Activated CD4-positive, CD25-positive, alpha-beta regulatory T cell treated with anti-CD3 and anti-CD28 coated beads, Interleukin-2, amount 50 U/mL, for 24 hours (primary cell): ENCODE measurements around the gene SH3GL1.

Source experiments
- ATAC-seq, 2 donors: fragments of 150-1000 bp; cut with Tn5 transposase; one replicate each; pipeline ENCODE4 v1.10.0; 2021; ENCODE audit warnings: mild to moderate bottlenecking in 1 of 2, moderate library complexity in 1 of 2

The SH3GL1 gene

GRCh38 chr19:4431808-4432674 lies 31.7 kb upstream of the SH3GL1 start:
- ATAC-seq = no peak

- ATAC-seq = no peak
These were observed 30.9 kb upstream of the SH3GL1 start for GRCh38 chr19:4431296-4431695.

GRCh38 chr19:4430760-4431159 lies 30.4 kb upstream of the SH3GL1 start:
- ATAC-seq = peak; percentile 48 to 59

GRCh38 chr19:4429771-4430171 lies 29.4 kb upstream of the SH3GL1 start:
- no peak for ATAC-seq

- ATAC-seq = no peak
These were observed 28.9 kb upstream of the SH3GL1 start for GRCh38 chr19:4429256-4429655.

- no peak for ATAC-seq
These were observed 28.1 kb upstream of the SH3GL1 start for GRCh38 chr19:4428326-4428975.

GRCh38 chr19:4425537-4425936 lies 25.2 kb upstream of the SH3GL1 start:
- ATAC-seq = no peak

- ATAC-seq = no peak
These were observed 23.2 kb upstream of the SH3GL1 start for GRCh38 chr19:4423416-4424126.

- ATAC-seq = no peak
These were observed 15.9 kb upstream of the SH3GL1 start for GRCh38 chr19:4416268-4416667.

GRCh38 chr19:4415352-4415751 lies 15.0 kb upstream of the SH3GL1 start:
- ATAC-seq = no peak

- no peak for ATAC-seq
These were observed 14.5 kb upstream of the SH3GL1 start for GRCh38 chr19:4414800-4415321.

- no peak for ATAC-seq
These were observed 13.9 kb upstream of the SH3GL1 start for GRCh38 chr19:4414144-4414799.

GRCh38 chr19:4413588-4413987 lies 13.2 kb upstream of the SH3GL1 start:
- no peak for ATAC-seq

GRCh38 chr19:4409123-4409933 lies 9.0 kb upstream of the SH3GL1 start:
- no peak for ATAC-seq

GRCh38 chr19:4406626-4407025 lies 6.3 kb upstream of the SH3GL1 start:
- no peak for ATAC-seq

- ATAC-seq = no peak
These were observed 5.6 kb upstream of the SH3GL1 start for GRCh38 chr19:4405977-4406376.

- no peak for ATAC-seq
These were observed 2.8 kb upstream of the SH3GL1 start for GRCh38 chr19:4403005-4403761.

GRCh38 chr19:4402171-4403004 lies 2.0 kb upstream of the SH3GL1 start, which contains the start of gene CHAF1A:
CHAF1A (plus strand) TSS chr19:4402640; CDS start chr19:4402763, 123 bp downstream.
- peak; percentile 92 to 94 for ATAC-seq

GRCh38 chr19:4401769-4402170 lies 1.4 kb upstream of the SH3GL1 start:
- ATAC-seq = no peak

- ATAC-seq = peak; percentile 0 to 1
These were observed 574 bp downstream of the SH3GL1 start for GRCh38 chr19:4399812-4400134.
